Measurements from ENCODE around the gene CSPG4. TPM values are rescaled to one million over a fixed set of nuclear protein-coding genes. Genes with fewer than 3 reads are reported as not detected.

Gene CSPG4
- total and polyA plus RNA-seq, 2 donors (not counting 3 experiments of a cell fraction or from before 2014, with no cell fraction given), result not detected

GRCh38 chr15:75727851-75728715 lies 15.4 kb upstream of the CSPG4 start:
- TF ChIP-seq, protein P1, sequence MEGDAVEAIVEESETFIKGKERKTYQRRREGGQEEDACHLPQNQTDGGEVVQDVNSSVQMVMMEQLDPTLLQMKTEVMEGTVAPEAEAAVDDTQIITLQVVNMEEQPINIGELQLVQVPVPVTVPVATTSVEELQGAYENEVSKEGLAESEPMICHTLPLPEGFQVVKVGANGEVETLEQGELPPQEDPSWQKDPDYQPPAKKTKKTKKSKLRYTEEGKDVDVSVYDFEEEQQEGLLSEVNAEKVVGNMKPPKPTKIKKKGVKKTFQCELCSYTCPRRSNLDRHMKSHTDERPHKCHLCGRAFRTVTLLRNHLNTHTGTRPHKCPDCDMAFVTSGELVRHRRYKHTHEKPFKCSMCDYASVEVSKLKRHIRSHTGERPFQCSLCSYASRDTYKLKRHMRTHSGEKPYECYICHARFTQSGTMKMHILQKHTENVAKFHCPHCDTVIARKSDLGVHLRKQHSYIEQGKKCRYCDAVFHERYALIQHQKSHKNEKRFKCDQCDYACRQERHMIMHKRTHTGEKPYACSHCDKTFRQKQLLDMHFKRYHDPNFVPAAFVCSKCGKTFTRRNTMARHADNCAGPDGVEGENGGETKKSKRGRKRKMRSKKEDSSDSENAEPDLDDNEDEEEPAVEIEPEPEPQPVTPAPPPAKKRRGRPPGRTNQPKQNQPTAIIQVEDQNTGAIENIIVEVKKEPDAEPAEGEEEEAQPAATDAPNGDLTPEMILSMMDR (IDR thresholded peaks at IDR 0.05; ENCODE audit: extremely low read depth in 1 of 2, insufficient read depth in 1 of 2, low read depth in 1 of 2, low read length in 2 of 2), result peak; percentile 50 to 75
- TF ChIP-seq EZH2 (IDR thresholded peaks at IDR 0.05; ENCODE audit: borderline replicate concordance, low read depth, low read length, severe bottlenecking), result no peak
- ChIA-PET CTCF (interaction anchor here (0.6 to 3.8 kb wide), 11 partner anchors 10 to 422 kb away, joined by 3 to 36 read pairs (median 5); no protein-coding TSS in a partner anchor), POLR2A (no interaction called here)
- H3K9me3 ChIP-seq (replicated peaks; ENCODE audit: control insufficient read depth, insufficient read depth, low read length), result no peaks in the 10 kb centered on the region
- FAIRE-seq, result peak; percentile 24
- H4K20me1 ChIP-seq (replicated peaks; ENCODE audit: control insufficient read depth, extremely low read depth, insufficient read depth, low read length), result no peaks in the 10 kb centered on the region
- peaks cover 2 to 4% of the 10 kb centered on the region in 2 experiments for H3K27me3 ChIP-seq (ENCODE audit: control insufficient read depth in 2 of 2, insufficient read depth in 2 of 2, low read length in 2 of 2)
- no peak overlapping the region for H3K4me3 ChIP-seq (replicated peaks in 1 of 3; ENCODE audit: insufficient read depth in 1 of 3, low read depth in 1 of 3, low read length in 3 of 3)
- intact Hi-C loops (cut with micrococcal nuclease) (loop anchor here (1.0 to 2.0 kb wide), 3 partner anchors 74 to 411 kb away; no protein-coding TSS in a partner anchor), dilution Hi-C loops (cut with MboI; ENCODE audit: extremely low pct_ligation_motif_present, low sequenced_read_pairs) (no loop called here)
- no peak overlapping the region for H3K27ac ChIP-seq (ENCODE audit: insufficient read depth, low read depth, low read length)
- peak; percentile 34 for DNase-seq (ENCODE audit: low read depth, low spot score)
- no peak overlapping the region for H3K4me2 ChIP-seq (ENCODE audit: insufficient read depth, low read length)
- no TSS peak for BruUV-seq (replicated peaks)
- H3K79me2 ChIP-seq (ENCODE audit: control insufficient read depth, insufficient read depth, low read length), result no peaks in the 10 kb centered on the region
- H3K4me1 ChIP-seq (ENCODE audit: control insufficient read depth, extremely low read depth, insufficient read depth, low read length), result no peaks in the 10 kb centered on the region
- H3K9me1 ChIP-seq (replicated peaks; ENCODE audit: control insufficient read depth, extremely low read depth, insufficient read depth, low read length), result no peaks in the 10 kb centered on the region
- H2AFZ ChIP-seq (ENCODE audit: low read depth, low read length), result no peak overlapping the region
- no peak overlapping the region for H3K9ac ChIP-seq (replicated peaks; ENCODE audit: extremely low read depth, insufficient read depth, low read length)
- H3K36me3 ChIP-seq (ENCODE audit: control insufficient read depth in 2 of 2, extremely low read depth in 1 of 2, insufficient read depth in 2 of 2, low read length in 2 of 2), result no peaks in the 10 kb centered on the region

DNA sequence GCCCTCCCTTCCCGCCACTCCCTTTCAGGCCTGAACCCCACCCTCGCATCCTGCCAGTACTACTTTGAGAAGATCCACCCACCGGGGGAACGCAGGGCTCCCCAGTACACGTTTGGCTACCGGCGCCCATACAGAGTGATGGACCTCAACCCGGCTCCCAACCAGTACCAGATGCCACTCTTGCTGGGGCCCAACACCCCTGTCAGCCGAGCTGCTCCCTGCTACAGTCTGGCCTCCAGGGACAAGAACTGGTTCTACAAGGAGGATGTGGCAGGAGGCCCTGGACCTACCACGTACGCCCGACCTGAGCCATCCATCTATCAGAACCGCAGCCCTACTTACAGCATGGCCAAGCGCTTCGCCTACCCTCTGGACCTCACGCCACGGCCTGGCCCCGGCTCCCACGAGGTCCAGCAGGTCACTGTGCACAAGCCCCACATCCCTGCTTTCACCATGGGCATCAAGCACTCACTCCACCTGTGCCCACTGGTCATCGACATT lies 14.4 kb upstream of the CSPG4 start:
- Histone ChIP-seq H2AFZ (ENCODE audit: low read depth, low read length) (no peak overlapping the region), H4K20me1 (replicated peaks; ENCODE audit: control insufficient read depth, extremely low read depth, insufficient read depth, low read length) (no peaks in the 10 kb centered on the region), H3K27ac (ENCODE audit: insufficient read depth, low read depth, low read length) (no peak overlapping the region), H3K9ac (replicated peaks; ENCODE audit: extremely low read depth, insufficient read depth, low read length) (no peak overlapping the region), H3K4me3 (replicated peaks in 1 of 3; ENCODE audit: insufficient read depth in 1 of 3, low read depth in 1 of 3, low read length in 3 of 3) (no peak overlapping the region), H3K4me2 (ENCODE audit: insufficient read depth, low read length) (no peak overlapping the region), H3K36me3 (ENCODE audit: control insufficient read depth in 2 of 2, extremely low read depth in 1 of 2, insufficient read depth in 2 of 2, low read length in 2 of 2) (no peaks in the 10 kb centered on the region), H3K27me3 (ENCODE audit: control insufficient read depth in 2 of 2, insufficient read depth in 2 of 2, low read length in 2 of 2) (peaks cover 2 to 3% of the 10 kb centered on the region in 2 experiments), H3K4me1 (ENCODE audit: control insufficient read depth, extremely low read depth, insufficient read depth, low read length) (no peaks in the 10 kb centered on the region), H3K9me1 (replicated peaks; ENCODE audit: control insufficient read depth, extremely low read depth, insufficient read depth, low read length) (no peaks in the 10 kb centered on the region), H3K79me2 (ENCODE audit: control insufficient read depth, insufficient read depth, low read length) (no peaks in the 10 kb centered on the region), H3K9me3 (replicated peaks; ENCODE audit: control insufficient read depth, insufficient read depth, low read length) (no peaks in the 10 kb centered on the region)
- DNase-seq (ENCODE audit: low read depth, low spot score), result no peak
- no TSS peak for BruUV-seq (replicated peaks)
- dilution Hi-C loops (cut with MboI; ENCODE audit: extremely low pct_ligation_motif_present, low sequenced_read_pairs), result no loop called here
- TF ChIP-seq JUN (IDR thresholded peaks at IDR 0.05; ENCODE audit: borderline replicate concordance, insufficient read depth, insufficient read length, low read depth), result no peak
- TF ChIP-seq POLR2A (IDR thresholded peaks at IDR 0.05; ENCODE audit: low read depth, low read length), result no peak
- TF ChIP-seq MYC (IDR thresholded peaks at IDR 0.05; ENCODE audit: low read depth, low read length), result no peak
- no peak for TF ChIP-seq FOS (IDR thresholded peaks at IDR 0.05; ENCODE audit: borderline replicate concordance, insufficient read depth, low read length)
- ChIA-PET CTCF (interaction anchor here (1.5 to 3.8 kb wide), 4 partner anchors 9 to 423 kb away, joined by 4 to 36 read pairs (median 6); no protein-coding TSS in a partner anchor), POLR2A (no interaction called here)
- FAIRE-seq, result no peak
- intact Hi-C loops (cut with micrococcal nuclease), result no loop called here
